ENCODE data around the gene BAIAP3. TPM values are rescaled to one million over a fixed set of nuclear protein-coding genes. Genes with fewer than 3 reads are reported as not detected.
"Not testable (repeated sequence)": the region's sequence is repeated elsewhere in the genome, so short reads cannot be mapped to it uniquely, and the experiment has no call there.

The BAIAP3 gene
- total RNA-seq, 1 donor from 2014 or later, result 4.2 TPM

- Histone ChIP-seq H3K27me3 (no peaks in the 10 kb centered on the region), H3K4me3 (no peak overlapping the region), H3K4me1 (peaks cover under 1% of the 10 kb centered on the region), H3K27ac (no peak overlapping the region), H3K9me3 (no peaks in the 10 kb centered on the region), H3K36me3 (peaks cover 0 to 42% of the 10 kb centered on the region in 2 donors)
- intact Hi-C loops (cut with DNase I), result no loop called here
- TF ChIP-seq POLR2AphosphoS5 (IDR thresholded peaks at IDR 0.05; ENCODE audit: insufficient read depth in 1 of 2, low read depth in 1 of 2) (no peak), POLR2A (IDR thresholded peaks at IDR 0.05) (no peak), CTCF (IDR thresholded peaks at IDR 0.05) (no peak)
- no peak for DNase-seq (ENCODE audit: extremely low spot score in 2 of 2)
Observed at GRCh38 chr16:1326391-1326790, 7.1 kb upstream of the BAIAP3 start.

- peaks cover 0 to 35% of the 10 kb centered on the region in 2 donors for H3K36me3 ChIP-seq
- no peak for DNase-seq (ENCODE audit: extremely low spot score in 2 of 2)
- intact Hi-C loops (cut with DNase I), result no loop called here
Observed at GRCh38 chr16:1326946-1327618, 6.4 kb upstream of the BAIAP3 start.

GRCh38 chr16:1327619-1327947 lies 5.9 kb upstream of the BAIAP3 start:
- no peak overlapping the region for H3K27ac ChIP-seq
- TF ChIP-seq CTCF (IDR thresholded peaks at IDR 0.05) (no peak), POLR2AphosphoS5 (IDR thresholded peaks at IDR 0.05; ENCODE audit: insufficient read depth in 1 of 2, low read depth in 1 of 2) (no peak)
- intact Hi-C loops (cut with DNase I), result no loop called here
- no peaks in the 10 kb centered on the region for H3K27me3 ChIP-seq
- no peak for DNase-seq (ENCODE audit: extremely low spot score in 2 of 2)
- H3K9me3 ChIP-seq, result no peaks in the 10 kb centered on the region
- no peak overlapping the region for H3K4me3 ChIP-seq
- H3K4me1 ChIP-seq, result peaks cover 12% of the 10 kb centered on the region
- H3K36me3 ChIP-seq, result peaks cover 0 to 30% of the 10 kb centered on the region in 2 donors

More at GRCh38 chr16:1326946-1327618, 6.4 kb upstream of the BAIAP3 start:
- no peak for TF ChIP-seq POLR2A (IDR thresholded peaks at IDR 0.05)
- no peak for TF ChIP-seq POLR2AphosphoS5 (IDR thresholded peaks at IDR 0.05; ENCODE audit: insufficient read depth in 1 of 2, low read depth in 1 of 2)
- no peak for TF ChIP-seq CTCF (IDR thresholded peaks at IDR 0.05)
- Histone ChIP-seq H3K9me3 (no peaks in the 10 kb centered on the region), H3K27ac (no peak overlapping the region), H3K27me3 (no peaks in the 10 kb centered on the region), H3K4me3 (no peak overlapping the region), H3K4me1 (peaks cover 7% of the 10 kb centered on the region)

GRCh38 chr16:1328136-1328535 lies 5.3 kb upstream of the BAIAP3 start:
- DNase-seq (ENCODE audit: extremely low spot score in 2 of 2); H3K27ac ChIP-seq; H3K4me3 ChIP-seq; H3K27me3 ChIP-seq; H3K9me3 ChIP-seq; intact Hi-C loops (cut with DNase I): not testable (repeated sequence)
- Histone ChIP-seq H3K4me1 (peaks cover 18% of the 10 kb centered on the region), H3K36me3 (peaks cover 0 to 26% of the 10 kb centered on the region in 2 donors)

- H3K9me3 ChIP-seq; H3K27me3 ChIP-seq; DNase-seq (ENCODE audit: extremely low spot score in 2 of 2); H3K27ac ChIP-seq; H3K4me3 ChIP-seq; intact Hi-C loops (cut with DNase I): not testable (repeated sequence)
- Histone ChIP-seq H3K4me1 (peaks cover 24% of the 10 kb centered on the region), H3K36me3 (peaks cover 0 to 18% of the 10 kb centered on the region in 2 donors)
Observed at GRCh38 chr16:1328961-1329360, 4.5 kb upstream of the BAIAP3 start.

DNA sequence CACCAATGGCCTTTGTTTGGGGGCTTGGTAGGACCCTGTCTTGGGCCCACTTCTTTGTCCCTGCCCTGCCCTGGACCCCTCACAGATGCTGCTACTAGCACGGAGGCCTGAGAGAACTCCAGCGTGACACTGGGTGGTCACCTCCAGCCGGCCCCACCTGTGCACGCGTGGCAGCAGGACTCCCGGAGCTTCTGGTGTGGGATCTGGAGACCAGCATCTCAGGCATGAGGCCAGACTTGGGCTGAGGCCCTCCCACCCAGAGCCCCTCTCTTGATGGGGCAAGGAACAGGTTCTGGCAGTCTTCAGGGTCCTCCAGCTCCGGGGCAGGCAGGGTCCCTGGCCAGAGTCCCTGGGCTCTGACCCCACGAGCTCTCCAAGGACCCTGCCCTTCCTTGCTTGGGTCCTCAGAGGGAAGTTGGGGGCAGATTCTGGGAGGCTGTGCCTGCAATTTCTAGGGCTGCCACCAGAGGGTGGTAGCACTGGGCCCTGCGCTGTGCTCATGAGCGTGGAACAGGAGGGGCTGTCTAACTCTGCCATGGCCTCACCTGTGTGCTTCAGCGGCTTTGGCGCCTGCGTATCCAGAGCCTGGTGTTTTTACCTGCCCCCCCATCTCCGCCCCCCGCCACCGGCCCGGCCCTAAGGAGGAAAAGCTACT lies 3.1 kb upstream of the BAIAP3 start:
- Histone ChIP-seq H3K4me1 (peaks cover 29% of the 10 kb centered on the region), H3K9me3 (no peaks in the 10 kb centered on the region), H3K4me3 (no peak overlapping the region), H3K36me3 (peaks cover 0 to 4% of the 10 kb centered on the region in 2 donors), H3K27ac (no peak overlapping the region), H3K27me3 (peaks cover 11% of the 10 kb centered on the region)
- TF ChIP-seq POLR2AphosphoS5 (IDR thresholded peaks at IDR 0.05; ENCODE audit: insufficient read depth in 1 of 2, low read depth in 1 of 2), result no peak
- no peak for TF ChIP-seq CTCF (IDR thresholded peaks at IDR 0.05)
- TF ChIP-seq POLR2A (IDR thresholded peaks at IDR 0.05), result no peak
- no peak for DNase-seq (ENCODE audit: extremely low spot score in 2 of 2)
- intact Hi-C loops (cut with DNase I), result loop anchor here (5.0 kb wide), 1 partner anchor 247 kb away; no protein-coding TSS in a partner anchor
